Erythroblast (primary cell): ENCODE results near the gene FGFBP1.

ENCODE experiments used
- GATA1 ChIP-seq: IDR thresholded peaks from 2 replicates; pipeline ENCODE4 v1.6.1; 2011; ENCODE audit warnings: low read depth, mild to moderate bottlenecking, control low read depth, low read length, moderate library complexity
- POLR2A ChIP-seq: IDR thresholded peaks from 2 replicates; pipeline ENCODE4 v1.6.1; 2011; ENCODE audit warnings: mild to moderate bottlenecking, low read length

GRCh38 chr4:15971068-15971801 is 32.7 kb upstream of the FGFBP1 start:
- TF ChIP-seq POLR2A (no peak), GATA1 (no peak)
